ENCODE data around the gene DES.

The DES gene

DNA sequence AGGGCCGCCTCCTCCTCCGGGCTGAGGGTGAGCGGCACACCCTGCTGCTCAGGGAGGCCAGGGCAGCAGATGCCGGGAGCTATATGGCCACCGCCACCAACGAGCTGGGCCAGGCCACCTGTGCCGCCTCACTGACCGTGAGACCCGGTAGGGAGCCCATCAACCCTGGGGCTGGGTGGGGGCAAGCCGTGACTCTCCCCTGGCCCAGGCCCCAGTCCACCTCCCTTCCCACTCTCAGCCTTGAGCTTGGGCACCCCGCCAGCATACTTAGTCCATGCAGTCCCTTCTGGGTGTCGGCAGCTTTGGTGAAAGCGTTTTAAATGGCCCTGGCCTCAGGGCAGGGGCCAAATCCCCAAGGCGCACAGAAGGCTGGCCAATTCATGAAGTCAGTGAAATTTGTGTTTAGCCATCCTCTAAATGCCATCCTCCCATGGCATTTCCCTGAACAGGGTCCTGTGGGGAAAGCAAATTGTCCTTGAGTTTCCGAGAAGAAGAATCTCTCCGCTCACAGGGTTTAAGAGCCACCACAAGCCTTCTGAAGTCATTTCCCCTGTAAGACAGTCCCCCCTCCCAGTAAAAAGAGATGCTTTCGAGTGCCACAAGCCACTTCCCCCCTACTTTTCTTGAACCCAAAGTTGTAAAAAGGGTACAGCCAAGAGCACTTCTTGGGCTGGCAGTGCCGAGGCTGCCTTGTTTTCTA lies 33.6 kb downstream of the DES start:
- H3K27me3 ChIP-seq, result peaks cover 45 to 68% (median 56%) of the 10 kb centered on the region in 11 experiments

DNA sequence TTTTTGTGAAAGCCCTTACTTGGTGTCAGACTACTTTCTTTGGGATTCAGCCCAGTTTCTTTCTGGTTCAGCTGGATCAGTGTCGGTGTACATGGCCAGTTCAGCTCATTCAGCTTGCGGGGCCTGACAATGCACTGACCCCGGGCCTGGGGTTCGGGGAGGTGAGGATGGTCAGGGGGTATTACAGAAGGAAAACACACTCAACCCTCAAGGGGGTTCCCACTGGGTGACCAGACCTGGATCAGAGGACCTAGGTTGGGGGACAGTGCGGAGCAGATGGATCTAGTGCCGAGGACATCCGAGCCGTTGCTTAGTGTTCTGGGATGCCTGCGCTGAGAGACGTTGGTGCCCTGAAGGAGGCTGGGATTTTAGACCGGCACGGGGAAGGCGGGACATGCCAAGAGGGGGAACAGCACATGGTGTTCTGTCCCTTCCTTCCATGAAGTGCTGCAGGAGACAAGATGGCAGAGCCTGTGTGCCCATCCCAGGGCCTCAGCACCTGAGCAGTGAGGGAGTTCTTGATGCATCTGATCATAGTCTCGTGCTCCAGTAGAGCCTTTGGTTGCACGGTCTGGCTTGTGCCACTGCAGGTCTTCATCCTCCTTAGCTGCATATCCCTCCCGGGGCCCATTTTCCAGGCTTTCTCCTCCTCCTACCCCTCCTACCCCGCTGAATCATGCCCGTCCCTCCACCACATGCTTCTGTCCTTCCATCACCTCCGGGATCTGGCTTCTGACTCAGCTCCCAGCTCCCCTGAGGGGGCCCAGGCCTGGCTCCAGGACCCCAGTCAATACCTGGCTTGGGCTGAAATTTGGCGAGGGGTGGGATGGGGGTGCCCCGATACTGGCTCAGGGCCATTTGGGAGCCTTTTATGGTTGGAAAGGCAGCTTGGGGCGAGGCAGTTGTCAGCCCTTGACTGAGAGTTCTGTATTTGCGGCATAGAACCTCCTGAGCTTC lies 34.5 kb downstream of the DES start:
- no peak for TF ChIP-seq Cebpa-rat (IDR thresholded peaks at IDR 0.05)
- H3K27me3 ChIP-seq, result peaks cover 38 to 60% (median 48%) of the 10 kb centered on the region in 11 experiments
- H3K9ac ChIP-seq, result no peak overlapping the region
- H3K27ac ChIP-seq, result no peak overlapping the region
- H4K20me1 ChIP-seq, result peaks cover 0 to 23% (median 18%) of the 10 kb centered on the region in 11 experiments; a peak in 16 of 22 replicates
- peaks cover 18 to 52% (median 38%) of the 10 kb centered on the region in 10 experiments; a peak in 19 of 20 replicates for H3K4me1 ChIP-seq
- no peaks in the 10 kb centered on the region for H3K9me3 ChIP-seq (replicated peaks in 1 of 11)
- no peak overlapping the region for H3K4me3 ChIP-seq
- H3K36me3 ChIP-seq, result no peaks in the 10 kb centered on the region
- H3K4me2 ChIP-seq, result peak overlapping the region in 8 of 11 experiments; percentile 5 to 49 (median 30); a peak in 8 of 22 replicates

More for the DNA sequence above, 33.6 kb downstream of the DES start:
- H4K20me1 ChIP-seq, result peaks cover 0 to 27% (median 18%) of the 10 kb centered on the region in 11 experiments; a peak in 16 of 22 replicates
- no peak overlapping the region for H3K27ac ChIP-seq
- no peak overlapping the region for H3K9ac ChIP-seq
- no peaks in the 10 kb centered on the region for H3K9me3 ChIP-seq (replicated peaks in 1 of 11)
- no peak overlapping the region for H3K4me3 ChIP-seq
- no peaks in the 10 kb centered on the region for H3K36me3 ChIP-seq
- H3K4me2 ChIP-seq, result no peak overlapping the region
- peaks cover 18 to 46% (median 38%) of the 10 kb centered on the region in 10 experiments; a peak in 19 of 20 replicates for H3K4me1 ChIP-seq
- no peak for TF ChIP-seq Cebpa-rat (IDR thresholded peaks at IDR 0.05)

DNA sequence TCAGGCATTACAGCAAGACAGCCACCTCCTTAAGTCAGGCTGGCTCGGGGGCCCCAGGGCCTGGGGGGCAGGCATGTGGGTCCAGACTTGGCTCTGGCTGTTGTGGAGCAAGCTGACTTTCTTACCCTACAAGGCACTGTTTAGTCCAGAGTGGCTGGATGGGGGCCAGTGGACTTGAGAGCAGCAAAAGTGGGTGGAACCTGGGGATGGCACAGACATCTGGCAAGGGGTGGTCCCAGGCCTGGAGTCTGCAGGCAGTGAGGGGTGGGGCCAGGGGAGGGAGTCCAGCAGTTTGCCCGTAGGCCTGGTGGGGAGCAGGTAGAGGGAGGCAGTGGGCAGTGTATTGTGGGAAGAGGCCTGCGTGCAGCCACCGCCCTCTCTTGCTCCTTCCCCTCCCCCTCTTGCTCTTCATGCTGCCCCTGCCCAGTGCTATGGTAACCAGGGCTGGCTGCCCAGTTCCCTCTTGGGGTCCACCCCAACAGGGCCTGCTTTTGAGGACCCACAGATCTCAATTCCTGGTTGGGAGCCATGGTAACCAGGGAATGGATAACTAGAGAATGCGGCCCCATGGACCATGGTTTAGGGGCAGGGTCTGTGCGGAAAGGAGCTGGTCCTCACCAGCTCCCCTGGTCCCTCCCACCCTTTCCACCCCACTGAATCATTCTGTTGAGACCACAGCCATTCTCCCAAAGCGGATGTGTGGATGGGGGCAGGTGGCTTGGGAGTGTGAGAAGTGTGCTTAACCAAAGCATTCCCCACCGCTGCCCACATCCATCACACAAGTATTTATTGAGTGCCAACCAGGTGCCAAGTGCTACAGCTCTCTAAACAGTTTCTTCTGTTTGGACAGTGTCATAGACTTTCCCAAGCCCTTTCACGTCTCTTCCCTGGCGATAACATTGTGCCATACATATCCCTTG lies 35.8 kb downstream of the DES start:
- peak overlapping the region in 9 of 11 experiments; percentile 3 to 49 (median 36); a peak in 11 of 22 replicates for H3K4me2 ChIP-seq
- H3K36me3 ChIP-seq, result no peaks in the 10 kb centered on the region
- TF ChIP-seq Cebpa-rat (IDR thresholded peaks at IDR 0.05), result no peak
- no peaks in the 10 kb centered on the region for H3K9me3 ChIP-seq (replicated peaks in 1 of 11)
- H3K27me3 ChIP-seq, result peaks cover 25 to 47% (median 35%) of the 10 kb centered on the region in 11 experiments
- H3K9ac ChIP-seq, result no peak overlapping the region
- H3K4me3 ChIP-seq, result no peak overlapping the region
- H4K20me1 ChIP-seq, result peaks cover 0 to 11% (median 7%) of the 10 kb centered on the region in 11 experiments; a peak in 16 of 22 replicates
- peaks cover 10 to 55% (median 35%) of the 10 kb centered on the region in 10 experiments; a peak in 19 of 20 replicates for H3K4me1 ChIP-seq
- no peak overlapping the region for H3K27ac ChIP-seq

DNA sequence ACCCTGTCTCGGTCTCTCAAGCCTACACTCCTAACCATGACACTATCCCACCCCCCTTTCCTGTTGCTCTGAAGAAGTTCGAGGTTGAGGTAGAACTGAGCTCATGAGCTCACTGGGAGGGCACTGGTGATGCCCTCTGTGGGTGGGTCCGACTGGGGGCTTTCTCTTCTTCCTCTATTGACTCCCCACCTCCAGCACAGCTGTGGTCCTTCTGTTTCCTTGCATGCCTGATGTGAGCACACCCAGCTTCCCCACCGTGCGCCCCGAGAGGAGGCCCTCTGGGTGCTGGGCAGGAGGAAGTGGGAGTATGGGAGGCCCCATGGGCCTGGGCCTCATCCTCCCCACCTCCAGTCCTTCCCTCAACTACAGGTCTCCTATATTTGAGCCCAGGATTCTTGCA lies 37.4 kb downstream of the DES start:
- Histone ChIP-seq H4K20me1 (no peaks in the 10 kb centered on the region; a peak in 5 of 22 replicates), H3K27me3 (peaks cover 8 to 30% (median 19%) of the 10 kb centered on the region in 11 experiments; a peak in 21 of 22 replicates)

DNA sequence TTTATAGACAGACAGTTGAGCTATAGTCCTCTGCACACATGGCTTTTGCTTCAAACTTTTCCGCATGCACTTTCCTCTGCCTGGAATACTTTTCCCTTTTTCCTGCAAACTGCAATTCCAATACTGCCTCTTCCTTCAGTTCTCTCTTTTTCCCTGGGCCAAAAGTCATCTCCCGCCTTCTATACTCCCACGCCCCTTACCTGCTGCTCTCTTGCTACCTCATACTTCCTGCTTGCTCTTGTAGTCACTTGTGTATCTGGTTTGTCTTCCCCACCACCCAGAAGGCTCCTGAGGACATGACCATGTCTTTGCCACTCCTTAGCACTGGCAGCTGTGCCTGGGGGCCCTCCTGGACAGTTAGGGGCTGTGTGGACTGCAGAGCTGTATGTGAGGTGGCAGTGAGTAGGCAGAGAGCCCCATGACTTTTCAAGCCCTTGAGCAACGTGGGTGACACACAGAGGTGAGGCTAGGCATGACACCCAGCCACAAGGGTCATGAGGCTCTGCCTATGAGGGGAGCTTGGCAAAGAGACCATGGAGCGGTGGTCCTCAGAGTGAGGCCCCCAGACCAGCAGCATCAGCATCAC lies 39.7 kb downstream of the DES start:
- H3K4me1 ChIP-seq, result peaks cover 25 to 81% (median 61%) of the 10 kb centered on the region in 10 experiments
- no peak overlapping the region for H3K4me3 ChIP-seq
- no peaks in the 10 kb centered on the region for H4K20me1 ChIP-seq
- no peak for TF ChIP-seq Cebpa-rat (IDR thresholded peaks at IDR 0.05)
- no peaks in the 10 kb centered on the region for H3K36me3 ChIP-seq
- no peak overlapping the region for H3K27ac ChIP-seq
- no peaks in the 10 kb centered on the region for H3K9me3 ChIP-seq (replicated peaks in 1 of 11)
- H3K9ac ChIP-seq, result no peak overlapping the region
- peaks cover 0 to 9% (median 3%) of the 10 kb centered on the region in 11 experiments; a peak in 11 of 22 replicates for H3K27me3 ChIP-seq
- peak overlapping the region in 3 of 11 experiments; percentile 1 to 10 (median 10); a peak in 3 of 22 replicates for H3K4me2 ChIP-seq

More for the DNA sequence above, 37.4 kb downstream of the DES start:
- TF ChIP-seq Cebpa-rat (IDR thresholded peaks at IDR 0.05), result no peak
- Histone ChIP-seq H3K9ac (no peak overlapping the region), H3K4me1 (peaks cover 18 to 66% (median 49%) of the 10 kb centered on the region in 10 experiments), H3K36me3 (no peaks in the 10 kb centered on the region), H3K27ac (no peak overlapping the region), H3K4me3 (no peak overlapping the region), H3K9me3 (replicated peaks in 1 of 11) (no peaks in the 10 kb centered on the region), H3K4me2 (peak overlapping the region; percentile 27 to 76 (median 62))

DNA sequence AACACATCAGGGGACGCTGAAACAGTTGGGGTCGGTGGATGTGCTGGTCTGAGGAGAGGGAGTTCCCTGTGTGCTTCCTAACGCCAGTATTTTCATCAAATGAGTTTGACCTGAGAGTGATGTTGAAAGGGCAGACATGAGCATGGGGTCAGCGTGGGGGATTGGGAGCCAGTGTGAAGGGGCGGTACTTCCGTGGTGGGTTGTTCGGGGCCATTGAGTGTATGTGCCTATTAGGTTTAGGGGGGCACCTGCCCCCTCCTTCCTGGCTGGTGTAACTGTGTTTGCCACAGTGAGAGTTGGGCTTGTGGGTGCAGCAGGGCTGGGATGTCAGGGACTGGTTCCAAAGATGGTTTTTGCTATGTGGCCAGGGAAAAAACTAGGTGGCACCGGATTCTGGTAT lies 40.8 kb downstream of the DES start:
- Histone ChIP-seq H3K9me3 (replicated peaks in 1 of 11) (no peaks in the 10 kb centered on the region), H3K9ac (no peak overlapping the region), H3K4me2 (peak overlapping the region in 4 of 11 experiments; percentile 90 to 96 (median 92); a peak in 8 of 22 replicates), H3K36me3 (no peaks in the 10 kb centered on the region), H3K4me3 (no peak overlapping the region), H3K4me1 (peaks cover 25 to 76% (median 52%) of the 10 kb centered on the region in 10 experiments), H4K20me1 (no peaks in the 10 kb centered on the region), H3K27me3 (no peaks in the 10 kb centered on the region), H3K27ac (no peak overlapping the region)
- TF ChIP-seq Cebpa-rat (IDR thresholded peaks at IDR 0.05), result no peak

DNA sequence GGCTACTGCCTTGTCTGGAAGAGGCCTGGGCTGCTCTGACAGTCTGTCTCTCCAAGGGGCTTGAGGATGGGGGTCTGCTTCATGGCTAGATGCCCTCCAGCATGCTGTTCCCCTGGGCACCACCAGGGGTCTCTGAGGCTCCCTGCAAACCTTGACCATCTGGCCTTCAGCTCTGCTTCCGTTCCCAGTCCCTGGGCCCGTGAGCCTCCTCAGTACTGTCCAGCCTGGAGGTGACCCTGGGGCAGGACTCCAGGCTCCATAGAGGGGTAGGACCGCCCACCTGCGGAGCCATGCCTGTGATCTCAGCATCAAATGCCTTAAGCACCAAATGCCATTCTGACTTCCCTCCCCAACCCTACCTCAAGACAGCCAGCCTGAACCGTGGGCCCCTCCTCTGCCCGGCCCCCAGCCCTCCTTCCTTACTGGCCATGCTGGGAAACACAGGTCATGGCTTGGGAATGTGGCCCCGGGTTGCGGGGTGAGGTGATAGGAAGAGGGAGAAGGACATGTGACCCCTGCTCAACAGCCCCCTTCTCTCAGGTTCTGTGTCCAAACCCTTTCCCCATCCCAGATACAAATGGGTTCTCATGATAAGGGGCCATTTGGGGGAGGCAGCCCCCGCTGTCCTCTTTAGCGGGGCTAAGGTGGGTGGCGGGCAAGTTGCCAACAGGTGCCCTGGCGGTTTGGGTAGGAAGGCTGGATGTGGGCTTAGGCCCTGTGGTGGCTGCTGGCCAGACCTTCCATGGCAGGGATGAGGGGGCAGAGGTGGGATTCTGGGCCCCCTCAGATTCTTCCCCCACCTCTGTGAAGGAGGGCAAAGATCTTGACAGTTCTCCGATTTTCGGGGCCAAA lies 41.5 kb downstream of the DES start:
- no peaks in the 10 kb centered on the region for H3K27me3 ChIP-seq
- no peaks in the 10 kb centered on the region for H4K20me1 ChIP-seq
- peak overlapping the region; percentile 68 to 96 (median 84) for H3K4me2 ChIP-seq
- no peak for TF ChIP-seq Cebpa-rat (IDR thresholded peaks at IDR 0.05)
- H3K4me1 ChIP-seq, result peaks cover 25 to 80% (median 54%) of the 10 kb centered on the region in 10 experiments
- H3K9ac ChIP-seq, result peak overlapping the region in 4 of 11 experiments; percentile 2 to 70 (median 63); a peak in 5 of 22 replicates
- H3K36me3 ChIP-seq, result no peaks in the 10 kb centered on the region
- H3K9me3 ChIP-seq (replicated peaks in 1 of 11), result no peaks in the 10 kb centered on the region
- no peak overlapping the region; a peak in 1 of 20 replicates for H3K4me3 ChIP-seq
- H3K27ac ChIP-seq, result peak overlapping the region in 4 of 11 experiments; percentile 49 to 59 (median 54); a peak in 5 of 22 replicates

All from BLaER1 treated with 17β-estradiol and CSF1 and Interleukin-3, amounts not matched to agents 10 nM and 100 nM (cell line).